B cell (primary cell): ENCODE measurements around the gene SMIM10L2A.

ENCODE experiments used
- EZH2 ChIP-seq: IDR thresholded peaks from 2 replicates; pipeline ENCODE4 v1.6.1; 2012; ENCODE audit warnings: borderline replicate concordance, low read depth, mild to moderate bottlenecking, moderate library complexity, low read length; ENCODE audit not compliant: insufficient read depth, poor library complexity, severe bottlenecking
- TF ChIP-seq, protein P1 (sequence below): fragments of 200-600 bp; IDR thresholded peaks from one replicate; pipeline ENCODE4 v1.8.0; 2022; ENCODE audit warnings: antibody characterized with exemption, mild to moderate bottlenecking

GRCh38 chrX:135416546-135416945, 5.2 kb upstream of the SMIM10L2A start:
- TF ChIP-seq, protein P1, sequence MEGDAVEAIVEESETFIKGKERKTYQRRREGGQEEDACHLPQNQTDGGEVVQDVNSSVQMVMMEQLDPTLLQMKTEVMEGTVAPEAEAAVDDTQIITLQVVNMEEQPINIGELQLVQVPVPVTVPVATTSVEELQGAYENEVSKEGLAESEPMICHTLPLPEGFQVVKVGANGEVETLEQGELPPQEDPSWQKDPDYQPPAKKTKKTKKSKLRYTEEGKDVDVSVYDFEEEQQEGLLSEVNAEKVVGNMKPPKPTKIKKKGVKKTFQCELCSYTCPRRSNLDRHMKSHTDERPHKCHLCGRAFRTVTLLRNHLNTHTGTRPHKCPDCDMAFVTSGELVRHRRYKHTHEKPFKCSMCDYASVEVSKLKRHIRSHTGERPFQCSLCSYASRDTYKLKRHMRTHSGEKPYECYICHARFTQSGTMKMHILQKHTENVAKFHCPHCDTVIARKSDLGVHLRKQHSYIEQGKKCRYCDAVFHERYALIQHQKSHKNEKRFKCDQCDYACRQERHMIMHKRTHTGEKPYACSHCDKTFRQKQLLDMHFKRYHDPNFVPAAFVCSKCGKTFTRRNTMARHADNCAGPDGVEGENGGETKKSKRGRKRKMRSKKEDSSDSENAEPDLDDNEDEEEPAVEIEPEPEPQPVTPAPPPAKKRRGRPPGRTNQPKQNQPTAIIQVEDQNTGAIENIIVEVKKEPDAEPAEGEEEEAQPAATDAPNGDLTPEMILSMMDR, result no peak
- TF ChIP-seq EZH2, result no peak
